GM12878 (cell line): ENCODE data around the gene SCN5A. TPM values are rescaled to one million over a fixed set of nuclear protein-coding genes. Genes with fewer than 3 reads are reported as not detected.

ENCODE experiments used
- ATAC-seq: fragments of 200-7000 bp; cut with Tn5 transposase; 3 replicates; pipeline ENCODE4 v1.9.1; 2020; ENCODE audit warnings: mild to moderate bottlenecking, moderate library complexity
- BruUV-seq: library from RNA; stranded (reverse); fragments of 400-500 nt; replicated peaks from 2 replicates; lab custom pipeline; 2021; lab: Mats Ljungman, UMichigan
- CTCF ChIA-PET: fragments of 300-600 bp; sonication (Branson Sonifier 250); formaldehyde crosslinking; extraction: SDS; loops from one replicate; lab custom pipeline; 2021; ENCODE audit warnings: inconsistent platforms; lab: Yijun Ruan, JAX
- POLR2A ChIA-PET: fragments of 350-600 bp; formaldehyde crosslinking; extraction: SDS; loops from one replicate; lab custom pipeline; 2021; ENCODE audit warnings: inconsistent platforms; lab: Charles Lee
- RAD21 ChIA-PET: fragments of 300-600 bp; sonication (Branson Sonifier 250); formaldehyde crosslinking; loops from one replicate; lab custom pipeline; 2023; ENCODE audit warnings: antibody characterized with exemption; ENCODE audit not compliant: unreplicated experiment; lab: Charles Lee
- SMC1A ChIA-PET: fragments of 300-600 bp; sonication (Branson Sonifier 250); formaldehyde crosslinking; loops from one replicate; lab custom pipeline; 2023; ENCODE audit not compliant: unreplicated experiment, uncharacterized antibody; lab: Charles Lee
- DNase-seq: peaks from one replicate; pipeline ENCODE4 v3.0.0-alpha.2; 2011; ENCODE audit warnings: low read depth, low spot score
- FAIRE-seq: peaks from 3 replicates; lab custom pipeline; 2011; peaks lifted over from hg19 to GRCh38; lab: Jason Lieb, UNC
- H2AFZ ChIP-seq: 2 replicates; pipeline ENCODE4 v1.6.0; 2011; ENCODE audit warnings: low read depth, low read length, control low read depth; ENCODE audit not compliant: control insufficient read depth
- H3K27ac ChIP-seq: 2 replicates; pipeline ENCODE4 v1.5.1; 2011; ENCODE audit warnings: control low read depth; ENCODE audit not compliant: control insufficient read depth, insufficient read depth
- H3K27me3 ChIP-seq, 2 experiments: replicated peaks in 1 of 2; 2 replicates each; pipeline versions ENCODE4 v1.6.0 to v1.6.1; 2011; ENCODE audit warnings: low read length in 1 of 2; ENCODE audit not compliant: control insufficient read depth in 2 of 2, insufficient read depth in 2 of 2
- H3K36me3 ChIP-seq, 2 experiments: 2 replicates each; pipeline ENCODE4 v1.5.1; 2011; ENCODE audit warnings: low read length in 1 of 2; ENCODE audit not compliant: control insufficient read depth in 2 of 2, insufficient read depth in 2 of 2
- H3K4me1 ChIP-seq: 2 replicates; pipeline ENCODE4 v1.6.1; 2011; ENCODE audit warnings: mild to moderate bottlenecking, low read length, moderate library complexity, mixed read lengths; ENCODE audit not compliant: control insufficient read depth, insufficient read depth
- H3K4me2 ChIP-seq: 2 replicates; pipeline ENCODE4 v1.6.0; 2011; ENCODE audit warnings: control low read depth; ENCODE audit not compliant: control insufficient read depth, insufficient read depth
- H3K4me3 ChIP-seq: fragments of 200-600 bp; sonication (generic); 2 replicates; pipeline ENCODE4 v1.5.1; 2016
- H3K79me2 ChIP-seq: 2 replicates; pipeline ENCODE4 v1.6.0; 2011; ENCODE audit warnings: low read length; ENCODE audit not compliant: control insufficient read depth, insufficient read depth
- H3K9ac ChIP-seq: 2 replicates; pipeline ENCODE4 v1.8.0; 2011; ENCODE audit warnings: low read length, control low read depth, mixed read lengths; ENCODE audit not compliant: control insufficient read depth, insufficient read depth
- H3K9me3 ChIP-seq: replicated peaks from 3 replicates; pipeline ENCODE4 v1.5.1; 2011; ENCODE audit warnings: mild to moderate bottlenecking, low read length; ENCODE audit not compliant: control insufficient read depth, insufficient read depth
- H4K20me1 ChIP-seq: 2 replicates; pipeline ENCODE4 v1.6.0; 2011; ENCODE audit not compliant: control insufficient read depth, insufficient read depth
- CHD4 ChIP-seq: fragments of 200-600 bp; sonication (generic); IDR thresholded peaks from 2 replicates; pipeline ENCODE4 v1.6.1; 2016; ENCODE audit warnings: mild to moderate bottlenecking
- GABPA ChIP-seq: IDR thresholded peaks from 2 replicates; pipeline ENCODE4 v1.6.1; 2014; ENCODE audit warnings: antibody characterized with exemption, low read depth, mild to moderate bottlenecking, inconsistent platforms
- HDAC2 ChIP-seq: fragments of 200-600 bp; sonication (generic); IDR thresholded peaks from 2 replicates; pipeline ENCODE4 v1.6.1; 2017
- JUNB ChIP-seq: IDR thresholded peaks from 2 replicates; pipeline ENCODE4 v1.6.1; 2016; ENCODE audit warnings: antibody characterized with exemption, mild to moderate bottlenecking
- JUND ChIP-seq: IDR thresholded peaks from 2 replicates; pipeline ENCODE4 v1.6.1; 2012; ENCODE audit warnings: low read depth, mild to moderate bottlenecking, low read length, improper control_type of control experiment, moderate library complexity
- MEF2A ChIP-seq: IDR thresholded peaks from 2 replicates; pipeline ENCODE4 v1.6.1; 2011; ENCODE audit warnings: low read depth, mild to moderate bottlenecking, low read length, moderate library complexity; ENCODE audit not compliant: insufficient read depth
- MTA2 ChIP-seq: fragments of 450-650 bp; IDR thresholded peaks from 2 replicates; pipeline ENCODE4 v1.6.1; 2016; ENCODE audit warnings: low read depth, mild to moderate bottlenecking, moderate library complexity
- MTA3 ChIP-seq: IDR thresholded peaks from 2 replicates; pipeline ENCODE4 v1.6.1; 2012; ENCODE audit warnings: low read length, inconsistent platforms, borderline replicate concordance
- STAT1 ChIP-seq: fragments of 450-650 bp; conservative IDR thresholded peaks from 2 replicates; pipeline ENCODE4 v1.6.1; 2014; ENCODE audit warnings: antibody characterized with exemption, mild to moderate bottlenecking
- WGBS: methylation state at CpG from one replicate; pipeline ENCODE4 v1.1.6; 2016; ENCODE audit warnings: low lambda C conversion rate; ENCODE audit not compliant: insufficient replicate concordance, insufficient coverage; ENCODE audit errors: missing lambda C conversion rate; 5-methylcytosine and 5-hydroxymethylcytosine counted together
- in situ Hi-C: fragments of 300-500 bp; cut with MboI; formaldehyde crosslinking; loops from 9 replicates; pipeline ENCODE4 v1.14.3; 2018; ENCODE audit warnings: mixed read lengths
- intact Hi-C: fragments of 100-400 bp; cut with micrococcal nuclease; formaldehyde crosslinking; loops from one replicate; pipeline ENCODE4 v1.14.2; 2022; ENCODE audit not compliant: unreplicated experiment
- polyA plus RNA-seq, 11 experiments: library from polyadenylated mRNA; depleted of rRNA in 4 of 11; unstranded in 6 of 11; stranded (reverse) in 5 of 11; fragments of >200 nt; fragmentation: Nextera tagmentation in 4 of 11; fragmentation: Illumina TruSeq in 1 of 11; extraction: Ambion mirVana in 4 of 11; extraction: Trizol in 1 of 11; gene quantifications; 1 replicate in 1 of 11; 2 replicates in 10 of 11; pipeline versions ENCODE4 v1.2.1 to v1.2.3, GENCODE V29; 2011 to 2016; ENCODE audit warnings: inconsistent platforms in 2 of 11, missing spikeins in 2 of 11, low read depth in 1 of 11
- total RNA-seq, 4 experiments: library from RNA; depleted of rRNA in 3 of 4; stranded (reverse); fragments of >200 nt in 3 of 4; fragmentation: Illumina TruSeq in 1 of 4; extraction: Trizol in 1 of 4; gene quantifications; 2 replicates each; pipeline versions ENCODE4 v1.2.1 to v1.2.3, GENCODE V29; 2013 to 2021
- TF ChIP-seq, protein P1 (sequence below): fragments of 450-650 bp; IDR thresholded peaks from 2 replicates; pipeline ENCODE4 v1.6.1; 2017; ENCODE audit warnings: mild to moderate bottlenecking, moderate library complexity
- TF ChIP-seq, protein P2 (sequence below): fragments of 450-650 bp; IDR thresholded peaks from 2 replicates; pipeline ENCODE4 v1.6.1; 2017; ENCODE audit warnings: borderline replicate concordance
- TF ChIP-seq, protein P3 (sequence below): fragments of 450-650 bp; IDR thresholded peaks from 2 replicates; pipeline ENCODE4 v1.6.1; 2018; ENCODE audit warnings: borderline replicate concordance, mild to moderate bottlenecking; ENCODE audit not compliant: partially characterized antibody
- TF ChIP-seq, protein P4 (sequence below): fragments of 450-650 bp; IDR thresholded peaks from 2 replicates; pipeline ENCODE4 v1.6.1; 2016; ENCODE audit warnings: mild to moderate bottlenecking, moderate library complexity, borderline replicate concordance

The SCN5A gene
- total and polyA plus RNA-seq, 10 of the 15 experiments (the other 5 are each of a cell fraction or from before 2014, with no cell fraction given), result not detected

DNA sequence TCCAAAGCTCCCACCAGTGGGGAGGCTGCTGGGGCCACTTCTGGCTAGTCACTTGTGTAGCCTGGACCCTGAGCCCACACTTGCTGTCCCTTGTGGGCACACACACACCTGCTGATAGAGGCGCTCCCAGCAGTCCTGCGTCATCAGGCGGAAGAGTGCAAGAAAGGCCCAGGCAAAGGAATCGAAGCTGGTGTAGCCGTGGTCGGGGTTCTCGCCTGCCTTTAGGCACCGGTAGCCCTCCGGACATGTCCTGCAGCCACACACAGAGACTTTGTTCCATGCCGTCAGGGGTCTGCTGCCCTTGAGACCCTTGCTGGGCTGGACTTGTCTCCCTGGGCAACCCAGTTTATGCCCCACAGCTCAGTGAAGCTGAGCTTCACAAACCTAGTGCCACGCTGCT lies 42.9 kb downstream of the SCN5A start:
- Histone ChIP-seq H4K20me1 (no peaks in the 10 kb centered on the region), H2AFZ (no peak overlapping the region), H3K9me3 (no peaks in the 10 kb centered on the region), H3K79me2 (no peaks in the 10 kb centered on the region), H3K9ac (no peak overlapping the region), H3K27me3 (no peaks in the 10 kb centered on the region; a peak in 2 of 4 replicates), H3K4me2 (no peak overlapping the region), H3K27ac (no peak overlapping the region), H3K4me1 (no peaks in the 10 kb centered on the region), H3K36me3 (no peaks in the 10 kb centered on the region), H3K4me3 (no peak overlapping the region)
- BruUV-seq, result no TSS peak
- SMC1A ChIA-PET, result no interaction called here
- RAD21 ChIA-PET, result no interaction called here
- DNase-seq (no peak), ATAC-seq (no peak), FAIRE-seq (no peak)
- 59% methylated on average over 11 of the region's 11 CpGs for WGBS
- intact Hi-C loops, result no loop called here
- POLR2A ChIA-PET, result no interaction called here
- CTCF ChIA-PET, result interaction anchor here (0.7 to 1.7 kb wide), 2 partner anchors 21 to 86 kb away, joined by 3 to 5 read pairs; no protein-coding TSS in a partner anchor
- in situ Hi-C loops, result no loop called here
- TF ChIP-seq, protein P1, sequence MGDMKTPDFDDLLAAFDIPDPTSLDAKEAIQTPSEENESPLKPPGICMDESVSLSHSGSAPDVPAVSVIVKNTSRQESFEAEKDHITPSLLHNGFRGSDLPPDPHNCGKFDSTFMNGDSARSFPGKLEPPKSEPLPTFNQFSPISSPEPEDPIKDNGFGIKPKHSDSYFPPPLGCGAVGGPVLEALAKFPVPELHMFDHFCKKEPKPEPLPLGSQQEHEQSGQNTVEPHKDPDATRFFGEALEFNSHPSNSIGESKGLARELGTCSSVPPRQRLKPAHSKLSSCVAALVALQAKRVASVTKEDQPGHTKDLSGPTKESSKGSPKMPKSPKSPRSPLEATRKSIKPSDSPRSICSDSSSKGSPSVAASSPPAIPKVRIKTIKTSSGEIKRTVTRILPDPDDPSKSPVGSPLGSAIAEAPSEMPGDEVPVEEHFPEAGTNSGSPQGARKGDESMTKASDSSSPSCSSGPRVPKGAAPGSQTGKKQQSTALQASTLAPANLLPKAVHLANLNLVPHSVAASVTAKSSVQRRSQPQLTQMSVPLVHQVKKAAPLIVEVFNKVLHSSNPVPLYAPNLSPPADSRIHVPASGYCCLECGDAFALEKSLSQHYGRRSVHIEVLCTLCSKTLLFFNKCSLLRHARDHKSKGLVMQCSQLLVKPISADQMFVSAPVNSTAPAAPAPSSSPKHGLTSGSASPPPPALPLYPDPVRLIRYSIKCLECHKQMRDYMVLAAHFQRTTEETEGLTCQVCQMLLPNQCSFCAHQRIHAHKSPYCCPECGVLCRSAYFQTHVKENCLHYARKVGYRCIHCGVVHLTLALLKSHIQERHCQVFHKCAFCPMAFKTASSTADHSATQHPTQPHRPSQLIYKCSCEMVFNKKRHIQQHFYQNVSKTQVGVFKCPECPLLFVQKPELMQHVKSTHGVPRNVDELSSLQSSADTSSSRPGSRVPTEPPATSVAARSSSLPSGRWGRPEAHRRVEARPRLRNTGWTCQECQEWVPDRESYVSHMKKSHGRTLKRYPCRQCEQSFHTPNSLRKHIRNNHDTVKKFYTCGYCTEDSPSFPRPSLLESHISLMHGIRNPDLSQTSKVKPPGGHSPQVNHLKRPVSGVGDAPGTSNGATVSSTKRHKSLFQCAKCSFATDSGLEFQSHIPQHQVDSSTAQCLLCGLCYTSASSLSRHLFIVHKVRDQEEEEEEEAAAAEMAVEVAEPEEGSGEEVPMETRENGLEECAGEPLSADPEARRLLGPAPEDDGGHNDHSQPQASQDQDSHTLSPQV, result no peak
- TF ChIP-seq CHD4 (no peak), JUND (no peak), JUNB (no peak), GABPA (no peak), STAT1 (no peak), MEF2A (no peak), MTA2 (no peak), HDAC2 (no peak), MTA3 (no peak)
- TF ChIP-seq, protein P2, sequence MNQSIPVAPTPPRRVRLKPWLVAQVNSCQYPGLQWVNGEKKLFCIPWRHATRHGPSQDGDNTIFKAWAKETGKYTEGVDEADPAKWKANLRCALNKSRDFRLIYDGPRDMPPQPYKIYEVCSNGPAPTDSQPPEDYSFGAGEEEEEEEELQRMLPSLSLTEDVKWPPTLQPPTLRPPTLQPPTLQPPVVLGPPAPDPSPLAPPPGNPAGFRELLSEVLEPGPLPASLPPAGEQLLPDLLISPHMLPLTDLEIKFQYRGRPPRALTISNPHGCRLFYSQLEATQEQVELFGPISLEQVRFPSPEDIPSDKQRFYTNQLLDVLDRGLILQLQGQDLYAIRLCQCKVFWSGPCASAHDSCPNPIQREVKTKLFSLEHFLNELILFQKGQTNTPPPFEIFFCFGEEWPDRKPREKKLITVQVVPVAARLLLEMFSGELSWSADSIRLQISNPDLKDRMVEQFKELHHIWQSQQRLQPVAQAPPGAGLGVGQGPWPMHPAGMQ, result no peak
- TF ChIP-seq, protein P3, sequence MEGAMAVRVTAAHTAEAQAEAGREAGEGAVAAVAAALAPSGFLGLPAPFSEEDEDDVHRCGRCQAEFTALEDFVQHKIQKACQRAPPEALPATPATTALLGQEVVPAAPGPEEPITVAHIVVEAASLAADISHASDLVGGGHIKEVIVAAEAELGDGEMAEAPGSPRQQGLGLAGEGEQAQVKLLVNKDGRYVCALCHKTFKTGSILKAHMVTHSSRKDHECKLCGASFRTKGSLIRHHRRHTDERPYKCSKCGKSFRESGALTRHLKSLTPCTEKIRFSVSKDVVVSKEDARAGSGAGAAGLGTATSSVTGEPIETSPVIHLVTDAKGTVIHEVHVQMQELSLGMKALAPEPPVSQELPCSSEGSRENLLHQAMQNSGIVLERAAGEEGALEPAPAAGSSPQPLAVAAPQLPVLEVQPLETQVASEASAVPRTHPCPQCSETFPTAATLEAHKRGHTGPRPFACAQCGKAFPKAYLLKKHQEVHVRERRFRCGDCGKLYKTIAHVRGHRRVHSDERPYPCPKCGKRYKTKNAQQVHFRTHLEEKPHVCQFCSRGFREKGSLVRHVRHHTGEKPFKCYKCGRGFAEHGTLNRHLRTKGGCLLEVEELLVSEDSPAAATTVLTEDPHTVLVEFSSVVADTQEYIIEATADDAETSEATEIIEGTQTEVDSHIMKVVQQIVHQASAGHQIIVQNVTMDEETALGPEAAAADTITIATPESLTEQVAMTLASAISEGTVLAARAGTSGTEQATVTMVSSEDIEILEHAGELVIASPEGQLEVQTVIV, result no peak
- TF ChIP-seq, protein P4, sequence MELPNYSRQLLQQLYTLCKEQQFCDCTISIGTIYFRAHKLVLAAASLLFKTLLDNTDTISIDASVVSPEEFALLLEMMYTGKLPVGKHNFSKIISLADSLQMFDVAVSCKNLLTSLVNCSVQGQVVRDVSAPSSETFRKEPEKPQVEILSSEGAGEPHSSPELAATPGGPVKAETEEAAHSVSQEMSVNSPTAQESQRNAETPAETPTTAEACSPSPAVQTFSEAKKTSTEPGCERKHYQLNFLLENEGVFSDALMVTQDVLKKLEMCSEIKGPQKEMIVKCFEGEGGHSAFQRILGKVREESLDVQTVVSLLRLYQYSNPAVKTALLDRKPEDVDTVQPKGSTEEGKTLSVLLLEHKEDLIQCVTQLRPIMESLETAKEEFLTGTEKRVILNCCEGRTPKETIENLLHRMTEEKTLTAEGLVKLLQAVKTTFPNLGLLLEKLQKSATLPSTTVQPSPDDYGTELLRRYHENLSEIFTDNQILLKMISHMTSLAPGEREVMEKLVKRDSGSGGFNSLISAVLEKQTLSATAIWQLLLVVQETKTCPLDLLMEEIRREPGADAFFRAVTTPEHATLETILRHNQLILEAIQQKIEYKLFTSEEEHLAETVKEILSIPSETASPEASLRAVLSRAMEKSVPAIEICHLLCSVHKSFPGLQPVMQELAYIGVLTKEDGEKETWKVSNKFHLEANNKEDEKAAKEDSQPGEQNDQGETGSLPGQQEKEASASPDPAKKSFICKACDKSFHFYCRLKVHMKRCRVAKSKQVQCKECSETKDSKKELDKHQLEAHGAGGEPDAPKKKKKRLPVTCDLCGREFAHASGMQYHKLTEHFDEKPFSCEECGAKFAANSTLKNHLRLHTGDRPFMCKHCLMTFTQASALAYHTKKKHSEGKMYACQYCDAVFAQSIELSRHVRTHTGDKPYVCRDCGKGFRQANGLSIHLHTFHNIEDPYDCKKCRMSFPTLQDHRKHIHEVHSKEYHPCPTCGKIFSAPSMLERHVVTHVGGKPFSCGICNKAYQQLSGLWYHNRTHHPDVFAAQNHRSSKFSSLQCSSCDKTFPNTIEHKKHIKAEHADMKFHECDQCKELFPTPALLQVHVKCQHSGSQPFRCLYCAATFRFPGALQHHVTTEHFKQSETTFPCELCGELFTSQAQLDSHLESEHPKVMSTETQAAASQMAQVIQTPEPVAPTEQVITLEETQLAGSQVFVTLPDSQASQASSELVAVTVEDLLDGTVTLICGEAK, result no peak
